Endothelial cell of umbilical vein (primary cell): ENCODE results near the gene USP4. TPM values are rescaled to one million over a fixed set of nuclear protein-coding genes. Genes with fewer than 3 reads are reported as not detected.

Experiments
- BruUV-seq: library from RNA; stranded (reverse); fragments of 400-500 nt; replicated peaks from 2 replicates; lab custom pipeline; 2021; lab: Mats Ljungman, UMichigan
- CTCF ChIA-PET: fragments of 300-600, 350-600 bp; sonication (Branson Sonifier 250); formaldehyde crosslinking; loops from one replicate; lab custom pipeline; 2021; ENCODE audit warnings: antibody characterized with exemption, inconsistent platforms; lab: Charles Lee
- POLR2A ChIA-PET: fragments of 300-600, 350-600 bp; sonication (Branson Sonifier 250); formaldehyde crosslinking; loops from one replicate; lab custom pipeline; 2021; ENCODE audit warnings: antibody characterized with exemption, inconsistent platforms; lab: Charles Lee
- DNase-seq: peaks from one replicate; pipeline ENCODE4 v3.0.0-alpha.2; 2011; ENCODE audit warnings: low read depth, low spot score
- FAIRE-seq: peaks from 2 replicates; lab custom pipeline; 2011; peaks lifted over from hg19 to GRCh38; lab: Jason Lieb, UNC
- H2AFZ ChIP-seq: 2 replicates; pipeline ENCODE4 v1.6.0; 2012; ENCODE audit warnings: low read depth, low read length, control low read depth, inconsistent platforms
- H3K27ac ChIP-seq: 2 replicates; pipeline ENCODE4 v1.5.1; 2011; ENCODE audit warnings: low read depth, mild to moderate bottlenecking, control low read depth, low read length, moderate library complexity; ENCODE audit not compliant: insufficient read depth
- H3K27me3 ChIP-seq, 2 experiments: 2 replicates each; pipeline versions ENCODE4 v1.6.0 to v1.6.1; 2011; ENCODE audit warnings: low read length in 2 of 2, mixed read lengths in 1 of 2; ENCODE audit not compliant: control insufficient read depth in 2 of 2, insufficient read depth in 2 of 2
- H3K36me3 ChIP-seq, 2 experiments: 2 replicates in 1 of 2; 3 replicates in 1 of 2; pipeline ENCODE4 v1.5.1; 2011; ENCODE audit warnings: low read length in 2 of 2, mild to moderate bottlenecking in 1 of 2, moderate library complexity in 1 of 2; ENCODE audit not compliant: control insufficient read depth in 2 of 2, insufficient read depth in 2 of 2; ENCODE audit errors: extremely low read depth in 1 of 2
- H3K4me1 ChIP-seq: 3 replicates; pipeline ENCODE4 v1.5.1; 2011; ENCODE audit warnings: mild to moderate bottlenecking, low read length; ENCODE audit not compliant: control insufficient read depth, insufficient read depth; ENCODE audit errors: extremely low read depth
- H3K4me2 ChIP-seq: 2 replicates; pipeline ENCODE4 v1.6.1; 2011; ENCODE audit warnings: low read length, control low read depth, mixed read lengths; ENCODE audit not compliant: insufficient read depth
- H3K4me3 ChIP-seq, 3 experiments: fragments of 200-600 bp in 1 of 3; sonication (generic), shearing (Covaris generic) in 1 of 3; replicated peaks in 1 of 3; 2 replicates each; pipeline ENCODE4 v1.5.1; 2011 to 2016; ENCODE audit warnings: control low read depth in 3 of 3, low read length in 3 of 3, mild to moderate bottlenecking in 2 of 3, inconsistent platforms in 1 of 3, low read depth in 1 of 3, moderate library complexity in 1 of 3; ENCODE audit not compliant: insufficient read depth in 1 of 3
- H3K79me2 ChIP-seq: 2 replicates; pipeline ENCODE4 v1.6.0; 2012; ENCODE audit warnings: low read length, inconsistent platforms; ENCODE audit not compliant: control insufficient read depth, insufficient read depth
- H3K9ac ChIP-seq: replicated peaks from 2 replicates; pipeline ENCODE3; 2011; ENCODE audit warnings: low read length, control low read depth; ENCODE audit not compliant: insufficient read depth; ENCODE audit errors: extremely low read depth
- H3K9me1 ChIP-seq: replicated peaks from 3 replicates; pipeline ENCODE4 v1.6.0; 2011; ENCODE audit warnings: mild to moderate bottlenecking, low read length; ENCODE audit not compliant: control insufficient read depth, insufficient read depth; ENCODE audit errors: extremely low read depth
- H3K9me3 ChIP-seq: replicated peaks from 2 replicates; pipeline ENCODE4 v1.5.1; 2012; ENCODE audit warnings: low read length, inconsistent platforms; ENCODE audit not compliant: control insufficient read depth, insufficient read depth
- H4K20me1 ChIP-seq: replicated peaks from 2 replicates; pipeline ENCODE3; 2011; ENCODE audit warnings: mild to moderate bottlenecking, low read length; ENCODE audit not compliant: control insufficient read depth, insufficient read depth; ENCODE audit errors: extremely low read depth
- CTCF ChIP-seq, 2 donors: IDR thresholded peaks; 1 replicate in 1 of 2; 2 replicates in 1 of 2; pipeline ENCODE4 v1.5.1; 2011; ENCODE audit warnings: low read length in 2 of 2, mild to moderate bottlenecking in 2 of 2, moderate library complexity in 2 of 2, control low read depth in 1 of 2, inconsistent platforms in 1 of 2, low read depth in 1 of 2; ENCODE audit not compliant: insufficient read depth in 1 of 2; ENCODE audit errors: extremely low read depth in 1 of 2
- EZH2 ChIP-seq: IDR thresholded peaks from 2 replicates; pipeline ENCODE4 v1.6.1; 2012; ENCODE audit warnings: borderline replicate concordance, low read depth, mild to moderate bottlenecking, moderate library complexity, low read length, inconsistent platforms; ENCODE audit not compliant: severe bottlenecking
- FOS ChIP-seq: IDR thresholded peaks from 2 replicates; pipeline ENCODE4 v1.6.1; 2011; ENCODE audit warnings: mild to moderate bottlenecking, low read length, moderate library complexity, borderline replicate concordance; ENCODE audit not compliant: insufficient read depth
- GATA2 ChIP-seq: IDR thresholded peaks from 2 replicates; pipeline ENCODE4 v1.7.0; 2011; ENCODE audit warnings: low read depth, mild to moderate bottlenecking, moderate library complexity, mixed read lengths, low read length; ENCODE audit not compliant: insufficient read length, insufficient read depth
- JUN ChIP-seq: IDR thresholded peaks from 2 replicates; pipeline ENCODE4 v1.6.1; 2011; ENCODE audit warnings: borderline replicate concordance, low read depth; ENCODE audit not compliant: insufficient read length, insufficient read depth
- MAX ChIP-seq: IDR thresholded peaks from 2 replicates; pipeline ENCODE4 v1.6.1; 2011; ENCODE audit not compliant: insufficient read depth, insufficient read length
- MYC ChIP-seq: IDR thresholded peaks from one replicate; pipeline ENCODE4 v1.6.1; 2011; ENCODE audit warnings: mild to moderate bottlenecking, low read depth, low read length
- POLR2A ChIP-seq: IDR thresholded peaks from 2 replicates; pipeline ENCODE4 v1.6.1; 2012; ENCODE audit warnings: low read depth, mild to moderate bottlenecking, control low read depth, low read length
- POLR2AphosphoS5 ChIP-seq: IDR thresholded peaks from 2 replicates; pipeline ENCODE4 v1.6.1; 2012; ENCODE audit warnings: low read depth, mild to moderate bottlenecking, control low read depth, low read length, moderate library complexity; ENCODE audit not compliant: insufficient read depth
- dilution Hi-C: fragments of 300-500 bp; cut with MboI; formaldehyde crosslinking; loops from one replicate; pipeline ENCODE4 v1.15.0; 2019; ENCODE audit warnings: low sequenced_read_pairs; ENCODE audit not compliant: extremely low pct_ligation_motif_present
- intact Hi-C: fragments of 100-400 bp; cut with micrococcal nuclease; formaldehyde crosslinking; loops from one replicate; pipeline ENCODE4 v1.10.0; 2022
- polyA plus RNA-seq, 4 experiments: library from polyadenylated mRNA; depleted of rRNA in 3 of 4; stranded (reverse) in 3 of 4; unstranded in 1 of 4; fragments of >200 nt; gene quantifications; 2 replicates each; pipeline versions ENCODE4 v1.2.1 to v1.2.3, GENCODE V29; 2011 to 2012; ENCODE audit warnings: missing spikeins in 1 of 4
- total RNA-seq: library from RNA; stranded (reverse); gene quantifications from 2 replicates; pipeline ENCODE4 v1.2.3, GENCODE V29; 2021

Gene USP4
- total and polyA plus RNA-seq, 2 donors (not counting 3 experiments of a cell fraction or from before 2014, with no cell fraction given) = 39.1 to 61.3 TPM

GRCh38 chr3:49278548-49278947 lies 61.3 kb downstream of the USP4 start:
- Histone ChIP-seq H3K27me3 (no peaks in the 10 kb centered on the region), H4K20me1 (no peaks in the 10 kb centered on the region), H3K36me3 (peaks cover 7 to 9% of the 10 kb centered on the region in 2 experiments), H3K4me2 (no peak overlapping the region), H3K9me1 (no peaks in the 10 kb centered on the region), H3K4me3 (no peak overlapping the region), H3K79me2 (no peaks in the 10 kb centered on the region), H3K4me1 (peaks cover 18% of the 10 kb centered on the region), H3K27ac (no peak overlapping the region), H3K9ac (no peak overlapping the region), H3K9me3 (no peaks in the 10 kb centered on the region), H2AFZ (no peak overlapping the region)
- FAIRE-seq (no peak), DNase-seq (no peak)
- intact Hi-C loops = no loop called here
- TF ChIP-seq MAX (no peak), POLR2A (no peak), MYC (no peak), GATA2 (no peak)
- BruUV-seq = no TSS peak
- POLR2A ChIA-PET = no interaction called here
- CTCF ChIA-PET = interaction anchor here (1.0 to 3.2 kb wide), 6 partner anchors 16 to 291 kb away, joined by 3 to 44 read pairs (median 4); partner anchors contain the start of genes KLHDC8B and USP4
- dilution Hi-C loops = no loop called here

- Histone ChIP-seq H3K9me1 (no peaks in the 10 kb centered on the region), H3K4me3 (peak overlapping the region; percentile 41 to 53 (median 53)), H3K27me3 (no peaks in the 10 kb centered on the region), H3K79me2 (no peaks in the 10 kb centered on the region), H2AFZ (peak overlapping the region; percentile 93), H3K4me1 (peaks cover 18% of the 10 kb centered on the region), H3K9me3 (no peaks in the 10 kb centered on the region), H3K36me3 (peaks cover 3 to 6% of the 10 kb centered on the region in 2 experiments), H3K27ac (peak overlapping the region; percentile 88), H4K20me1 (no peaks in the 10 kb centered on the region), H3K4me2 (peak overlapping the region; percentile 97), H3K9ac (peak overlapping the region; percentile 62)
- POLR2A ChIA-PET = interaction anchor here (1.0 kb wide), 1 partner anchor 224 kb away, joined by 3 read pairs; no protein-coding TSS in a partner anchor
- CTCF ChIA-PET = interaction anchor here (1.1 to 3.2 kb wide), 4 partner anchors 92 to 289 kb away, joined by 3 to 44 read pairs (median 8); partner anchors contain the start of gene KLHDC8B
- dilution Hi-C loops = no loop called here
- TSS peak; percentile 94 for BruUV-seq
- TF ChIP-seq MYC (no peak), FOS (no peak), JUN (no peak), POLR2A (no peak), MAX (no peak), POLR2AphosphoS5 (no peak), GATA2 (no peak), EZH2 (no peak), CTCF (IDR thresholded peaks at IDR 0.05; ENCODE audit: extremely low read depth in 1 of 2, insufficient read depth in 1 of 2, low read depth in 1 of 2, low read length in 2 of 2) (no peak)
- intact Hi-C loops = loop anchor here (1.0 to 2.0 kb wide), 2 partner anchors 106 to 183 kb away; partner anchors contain the start of genes KLHDC8B and QRICH1
- peak; percentile 76 for FAIRE-seq
- no peak for DNase-seq
Measured at GRCh38 chr3:49277383-49277775, 62.5 kb downstream of the USP4 start.
